ENCODE measurements around the gene NXN. TPM values are rescaled to one million over a fixed set of nuclear protein-coding genes. Genes with fewer than 3 reads are reported as not detected.
"Not testable (repeated sequence)": the region's sequence is repeated elsewhere in the genome, so short reads cannot be mapped to it uniquely, and the experiment has no call there.

Gene NXN
- total RNA-seq, 3 donors from 2014 or later = 5.3 to 98.1 (median 9.7) TPM

GRCh38 chr17:907725-908124 is 71.9 kb downstream of the NXN start:
- DNase-seq (no peak), ATAC-seq (no peak)
- Histone ChIP-seq H3K4me3 (no peak overlapping the region), H3K36me3 (ENCODE audit: low read depth) (no peaks in the 10 kb centered on the region), H3K9me3 (no peaks in the 10 kb centered on the region), H3K4me1 (ENCODE audit: low read depth) (no peaks in the 10 kb centered on the region)
- intact Hi-C loops (cut with DNase I, micrococcal nuclease) = no loop called here
- TF ChIP-seq CTCF (IDR thresholded peaks at IDR 0.05) = no peak

- H3K9me3 ChIP-seq; H3K4me1 ChIP-seq (ENCODE audit: low read depth); intact Hi-C loops (cut with DNase I, micrococcal nuclease); DNase-seq; ATAC-seq; H3K36me3 ChIP-seq (ENCODE audit: low read depth); H3K4me3 ChIP-seq: not testable (repeated sequence)
Observed at GRCh38 chr17:905708-906107, 73.9 kb downstream of the NXN start.

- Histone ChIP-seq H3K36me3 (ENCODE audit: low read depth) (no peaks in the 10 kb centered on the region), H3K9me3 (no peaks in the 10 kb centered on the region), H3K4me1 (ENCODE audit: low read depth) (no peaks in the 10 kb centered on the region), H3K4me3 (no peak overlapping the region)
- ATAC-seq (no peak), DNase-seq (no peak)
- intact Hi-C loops (cut with DNase I, micrococcal nuclease) = no loop called here
- no peak for TF ChIP-seq CTCF (IDR thresholded peaks at IDR 0.05)
Observed at GRCh38 chr17:903691-904481, 75.7 kb downstream of the NXN start.

- no peak for DNase-seq
- no peak overlapping the region for H3K4me3 ChIP-seq
- intact Hi-C loops (cut with DNase I, micrococcal nuclease) = no loop called here
- no peak for TF ChIP-seq CTCF (IDR thresholded peaks at IDR 0.05)
- H3K4me1 ChIP-seq (ENCODE audit: low read depth) = no peaks in the 10 kb centered on the region
- no peak for ATAC-seq
- no peaks in the 10 kb centered on the region for H3K9me3 ChIP-seq
- H3K36me3 ChIP-seq (ENCODE audit: low read depth) = no peaks in the 10 kb centered on the region
Observed at GRCh38 chr17:902463-902862, 77.1 kb downstream of the NXN start.

GRCh38 chr17:901964-902363 is 77.6 kb downstream of the NXN start:
- no peak for TF ChIP-seq CTCF (IDR thresholded peaks at IDR 0.05)
- no peaks in the 10 kb centered on the region for H3K9me3 ChIP-seq
- H3K36me3 ChIP-seq (ENCODE audit: low read depth) = no peaks in the 10 kb centered on the region
- no peak overlapping the region for H3K4me3 ChIP-seq
- no peak for DNase-seq
- intact Hi-C loops (cut with DNase I, micrococcal nuclease) = no loop called here
- no peak for ATAC-seq
- H3K4me1 ChIP-seq (ENCODE audit: low read depth) = no peaks in the 10 kb centered on the region

GRCh38 chr17:901191-901950 is 78.2 kb downstream of the NXN start:
- no peaks in the 10 kb centered on the region for H3K36me3 ChIP-seq (ENCODE audit: low read depth)
- DNase-seq = peak in 1 of 3 donors; percentile 39
- H3K9me3 ChIP-seq = no peaks in the 10 kb centered on the region
- H3K4me3 ChIP-seq = no peak overlapping the region
- intact Hi-C loops (cut with DNase I, micrococcal nuclease) = no loop called here
- peak; percentile 46 for ATAC-seq
- no peaks in the 10 kb centered on the region for H3K4me1 ChIP-seq (ENCODE audit: low read depth)
- TF ChIP-seq CTCF (IDR thresholded peaks at IDR 0.05) = no peak
